WERI-Rb-1 (cell line): ENCODE measurements around the gene CCDC50.

Experiments used
- DNase-seq: peaks from one replicate; pipeline ENCODE4 v3.0.0-alpha.2; 2020
- H3K27ac ChIP-seq: fragments of 250-450 bp; sonication (Bioruptor Pico); 2 replicates; pipeline ENCODE4 v1.5.1; 2020; ENCODE audit warnings: mild to moderate bottlenecking, moderate library complexity
- H3K27me3 ChIP-seq: fragments of 250-450 bp; sonication (Bioruptor Pico); 2 replicates; pipeline ENCODE4 v1.5.1; 2021; ENCODE audit warnings: mild to moderate bottlenecking, low read depth, moderate library complexity; ENCODE audit not compliant: insufficient read depth, severe bottlenecking
- H3K36me3 ChIP-seq: fragments of 250-450 bp; sonication (Bioruptor Pico); 2 replicates; pipeline ENCODE4 v1.5.1; 2020; ENCODE audit warnings: mild to moderate bottlenecking, moderate library complexity
- H3K4me3 ChIP-seq: 2 replicates; pipeline ENCODE4 v1.5.1; 2011; ENCODE audit warnings: low read depth, mild to moderate bottlenecking, control low read depth, low read length
- H3K9me3 ChIP-seq: fragments of 250-450 bp; sonication (Bioruptor Pico); 2 replicates; pipeline ENCODE4 v1.5.1; 2021; ENCODE audit warnings: mild to moderate bottlenecking, moderate library complexity; ENCODE audit not compliant: severe bottlenecking
- TF ChIP-seq, protein P1 (sequence below): IDR thresholded peaks from 2 replicates; pipeline ENCODE4 v1.5.1; 2011; ENCODE audit warnings: low read depth, mild to moderate bottlenecking, control low read depth, inconsistent platforms, low read length

CCDC50 gene

DNA sequence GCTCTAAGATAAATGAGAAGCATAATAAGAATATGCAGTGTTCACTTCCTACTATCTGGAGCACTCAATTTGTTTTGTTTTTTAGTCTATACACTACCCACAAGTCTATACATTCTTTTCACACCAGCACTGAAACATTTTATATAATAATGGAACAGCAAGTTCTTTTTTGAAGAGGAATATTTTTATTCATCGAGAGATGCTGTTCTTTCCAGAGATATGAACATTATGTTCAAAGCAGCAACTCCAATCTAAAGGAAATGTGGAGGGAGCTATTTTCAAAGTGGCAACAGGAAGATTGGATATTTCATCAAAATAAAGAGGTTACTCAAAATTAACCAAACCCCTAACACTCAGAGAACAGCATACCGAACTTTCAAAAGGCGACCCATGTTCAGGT is 115.4 kb downstream of the CCDC50 start:
- H3K27me3 ChIP-seq: no peaks in the 10 kb centered on the region
- no peaks in the 10 kb centered on the region for H3K36me3 ChIP-seq
- H3K9me3 ChIP-seq: no peaks in the 10 kb centered on the region
- no peak overlapping the region for H3K4me3 ChIP-seq
- no peak overlapping the region for H3K27ac ChIP-seq
- no peak for DNase-seq
- TF ChIP-seq, protein P1, sequence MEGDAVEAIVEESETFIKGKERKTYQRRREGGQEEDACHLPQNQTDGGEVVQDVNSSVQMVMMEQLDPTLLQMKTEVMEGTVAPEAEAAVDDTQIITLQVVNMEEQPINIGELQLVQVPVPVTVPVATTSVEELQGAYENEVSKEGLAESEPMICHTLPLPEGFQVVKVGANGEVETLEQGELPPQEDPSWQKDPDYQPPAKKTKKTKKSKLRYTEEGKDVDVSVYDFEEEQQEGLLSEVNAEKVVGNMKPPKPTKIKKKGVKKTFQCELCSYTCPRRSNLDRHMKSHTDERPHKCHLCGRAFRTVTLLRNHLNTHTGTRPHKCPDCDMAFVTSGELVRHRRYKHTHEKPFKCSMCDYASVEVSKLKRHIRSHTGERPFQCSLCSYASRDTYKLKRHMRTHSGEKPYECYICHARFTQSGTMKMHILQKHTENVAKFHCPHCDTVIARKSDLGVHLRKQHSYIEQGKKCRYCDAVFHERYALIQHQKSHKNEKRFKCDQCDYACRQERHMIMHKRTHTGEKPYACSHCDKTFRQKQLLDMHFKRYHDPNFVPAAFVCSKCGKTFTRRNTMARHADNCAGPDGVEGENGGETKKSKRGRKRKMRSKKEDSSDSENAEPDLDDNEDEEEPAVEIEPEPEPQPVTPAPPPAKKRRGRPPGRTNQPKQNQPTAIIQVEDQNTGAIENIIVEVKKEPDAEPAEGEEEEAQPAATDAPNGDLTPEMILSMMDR: no peak
